Adrenal gland (tissue), 12 donors: ENCODE results near the gene STARD13. TPM values are rescaled to one million over a fixed set of nuclear protein-coding genes. Genes with fewer than 3 reads are reported as not detected.

Source experiments
- DNase-seq, 7 donors: peaks; one replicate each; pipeline ENCODE4 v3.0.0-alpha.2; 2019 to 2020
- H3K27ac ChIP-seq, 5 donors: fragments of 200-600 bp; sonication (generic) in 4 of 5; 1 replicate in 3 of 5; 2 replicates in 2 of 5; pipeline versions ENCODE4 v1.5.1 to v1.8.0; 2016 to 2020; ENCODE audit warnings: mild to moderate bottlenecking in 1 of 5
- H3K27me3 ChIP-seq: fragments of 200-600 bp; 2 replicates; pipeline ENCODE4 v1.8.0; 2021
- H3K36me3 ChIP-seq, 2 donors: fragments of 200-600 bp; replicated peaks in 1 of 2; 1 replicate in 1 of 2; 2 replicates in 1 of 2; pipeline versions ENCODE4 v1.5.1 to v1.8.0; 2018 to 2022
- H3K4me1 ChIP-seq, 2 donors: fragments of 200-600 bp; replicated peaks in 1 of 2; 1 replicate in 1 of 2; 2 replicates in 1 of 2; pipeline versions ENCODE4 v1.5.1 to v1.8.0; 2018 to 2021
- H3K4me3 ChIP-seq, 4 donors: fragments of 200-600 bp; sonication (generic) in 3 of 4; one replicate each; pipeline ENCODE4 v1.5.1; 2016 to 2018
- H3K9me3 ChIP-seq, 3 donors: fragments of 200-600 bp; sonication (generic) in 1 of 3; replicated peaks in 1 of 3; 1 replicate in 2 of 3; 2 replicates in 1 of 3; pipeline versions ENCODE4 v1.5.1 to v1.8.0; 2016 to 2021
- POLR2A ChIP-seq, 2 donors: fragments of 450-650 bp; IDR thresholded peaks; one replicate each; pipeline ENCODE4 v1.6.1; 2017; ENCODE audit warnings: antibody characterized with exemption in 2 of 2, mild to moderate bottlenecking in 2 of 2, moderate library complexity in 1 of 2
- WGBS, 4 donors: extraction: QIAGEN DNeasy Blood & Tissue Kit in 2 of 4; methylation state at CpG; one replicate each; pipeline versions ENCODE4 v1.1.5 to v1.1.7; 2013 to 2017; 5-methylcytosine and 5-hydroxymethylcytosine counted together
- intact Hi-C, 2 donors: fragments of 100-400 bp; cut with DNase I; formaldehyde crosslinking; loops; one replicate each; pipeline versions ENCODE4 v1.14.1 to v1.15.0; 2022 to 2023
- polyA plus RNA-seq, 3 donors: library from polyadenylated mRNA; stranded (reverse); fragments of 200-250 nt in 2 of 3; fragments of 350-450 nt in 1 of 3; fragmentation: Illumina TruSeq in 1 of 3; extraction: RNeasy Lipid Tissue Mini Kit (QIAGEN cat#74804) in 1 of 3; gene quantifications; one replicate each; pipeline ENCODE4 v1.2.3, GENCODE V29; 2013 to 2014
- total RNA-seq, 9 donors: library from RNA; depleted of rRNA in 4 of 9; stranded (reverse); fragments of >200 nt in 4 of 9; fragments of 120-200 nt in 1 of 9; fragmentation: NEBNext Ultra II Directional in 1 of 9; extraction: Animal tissue kit (Norgen Biotek cat#: 25700) in 1 of 9; gene quantifications; one replicate each; pipeline versions ENCODE4 v1.1.0 to v1.2.4, GENCODE V29; 2013 to 2023
- TF ChIP-seq, protein P1 (sequence below), 6 experiments: fragments of 450-650 bp in 4 of 6; fragments of 200-600 bp in 2 of 6; sonication (generic) in 1 of 6; IDR thresholded peaks; 1 replicate in 5 of 6; 2 replicates in 1 of 6; pipeline versions ENCODE4 v1.5.1 to v1.8.0; 2016 to 2021; ENCODE audit warnings: antibody characterized with exemption in 6 of 6, mild to moderate bottlenecking in 2 of 6, moderate library complexity in 1 of 6
- donor health status: healthy with polysubstance abuse.
- donor health status: Bipolar disorder and iron deficiency.
- donor health status: DM: yes; HTN: yes; CAD: no.
- donor health status: DM: no; HTN: no; CAD: no.
- donor health status: DM: no; HTN: no; CAD: no.
- donor health status: DM: yes; HTN: yes; CAD: no.

Gene STARD13
- total and polyA plus RNA-seq, 12 donors: 10.5 to 79.8 (median 33.6) TPM

DNA sequence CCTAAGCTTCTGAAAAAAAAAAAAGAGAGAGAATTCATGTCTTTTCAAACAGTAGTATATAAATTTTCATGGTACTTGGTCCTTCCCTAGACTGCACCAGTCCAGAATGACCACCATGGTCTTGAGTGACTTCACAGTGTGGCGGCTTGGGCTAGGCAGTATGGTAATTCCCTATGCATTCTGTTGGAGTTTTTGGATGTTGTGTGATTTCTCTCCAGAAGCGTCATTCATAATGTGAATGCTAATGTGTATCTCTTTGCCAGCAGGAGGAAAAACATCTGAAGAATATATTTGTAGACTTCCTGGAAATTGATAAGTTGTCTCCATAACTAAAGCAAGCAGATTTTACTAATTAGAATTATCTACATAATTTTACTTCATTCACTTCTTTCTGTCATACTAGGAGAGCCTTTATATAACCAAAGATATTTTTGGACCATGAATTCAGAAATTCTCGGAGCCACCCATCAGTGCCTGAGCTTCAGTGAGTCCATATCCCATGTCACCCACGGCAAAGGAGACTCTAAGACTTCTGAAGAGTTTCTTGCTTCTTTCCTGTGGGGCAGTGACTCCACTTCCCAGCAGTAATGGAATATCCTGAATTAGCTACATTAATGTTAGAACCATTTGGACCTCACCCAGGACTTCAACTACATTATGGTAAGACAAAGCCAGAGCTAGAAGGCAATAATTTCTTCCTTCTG lies 8.4 kb downstream of the STARD13 start:
- H3K27me3 ChIP-seq: no peaks in the 10 kb centered on the region
- H3K9me3 ChIP-seq: no peaks in the 10 kb centered on the region
- intact Hi-C loops: no loop called here
- DNase-seq: no peak
- no peaks in the 10 kb centered on the region for H3K36me3 ChIP-seq
- H3K4me1 ChIP-seq: peaks cover 15 to 44% of the 10 kb centered on the region in 2 donors
- WGBS, 4 donors: 84 to 94% (median 90%) methylated on average over 4 of the region's 4 CpGs
- no peak overlapping the region for H3K4me3 ChIP-seq
- peak overlapping the region in 2 of 5 donors; percentile 18 to 30 for H3K27ac ChIP-seq
- no peak for TF ChIP-seq POLR2A (IDR thresholded peaks at IDR 0.05)
- TF ChIP-seq, protein P1, sequence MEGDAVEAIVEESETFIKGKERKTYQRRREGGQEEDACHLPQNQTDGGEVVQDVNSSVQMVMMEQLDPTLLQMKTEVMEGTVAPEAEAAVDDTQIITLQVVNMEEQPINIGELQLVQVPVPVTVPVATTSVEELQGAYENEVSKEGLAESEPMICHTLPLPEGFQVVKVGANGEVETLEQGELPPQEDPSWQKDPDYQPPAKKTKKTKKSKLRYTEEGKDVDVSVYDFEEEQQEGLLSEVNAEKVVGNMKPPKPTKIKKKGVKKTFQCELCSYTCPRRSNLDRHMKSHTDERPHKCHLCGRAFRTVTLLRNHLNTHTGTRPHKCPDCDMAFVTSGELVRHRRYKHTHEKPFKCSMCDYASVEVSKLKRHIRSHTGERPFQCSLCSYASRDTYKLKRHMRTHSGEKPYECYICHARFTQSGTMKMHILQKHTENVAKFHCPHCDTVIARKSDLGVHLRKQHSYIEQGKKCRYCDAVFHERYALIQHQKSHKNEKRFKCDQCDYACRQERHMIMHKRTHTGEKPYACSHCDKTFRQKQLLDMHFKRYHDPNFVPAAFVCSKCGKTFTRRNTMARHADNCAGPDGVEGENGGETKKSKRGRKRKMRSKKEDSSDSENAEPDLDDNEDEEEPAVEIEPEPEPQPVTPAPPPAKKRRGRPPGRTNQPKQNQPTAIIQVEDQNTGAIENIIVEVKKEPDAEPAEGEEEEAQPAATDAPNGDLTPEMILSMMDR (IDR thresholded peaks at IDR 0.05): no peak

GRCh38 chr13:33276570-33276969 lies 9.0 kb downstream of the STARD13 start:
- Histone ChIP-seq H3K9me3 (no peaks in the 10 kb centered on the region), H3K4me1 (peaks cover 16 to 45% of the 10 kb centered on the region in 2 donors), H3K27ac (peak overlapping the region in 1 of 5 donors; percentile 33), H3K27me3 (no peaks in the 10 kb centered on the region), H3K4me3 (no peak overlapping the region), H3K36me3 (no peaks in the 10 kb centered on the region)
- intact Hi-C loops: no loop called here
- 32 to 68% (median 35%) methylated on average over 3 of the region's 3 CpGs for WGBS, 4 donors
- TF ChIP-seq, protein P1 (IDR thresholded peaks at IDR 0.05): no peak
- TF ChIP-seq POLR2A (IDR thresholded peaks at IDR 0.05): no peak
- DNase-seq: no peak

DNA sequence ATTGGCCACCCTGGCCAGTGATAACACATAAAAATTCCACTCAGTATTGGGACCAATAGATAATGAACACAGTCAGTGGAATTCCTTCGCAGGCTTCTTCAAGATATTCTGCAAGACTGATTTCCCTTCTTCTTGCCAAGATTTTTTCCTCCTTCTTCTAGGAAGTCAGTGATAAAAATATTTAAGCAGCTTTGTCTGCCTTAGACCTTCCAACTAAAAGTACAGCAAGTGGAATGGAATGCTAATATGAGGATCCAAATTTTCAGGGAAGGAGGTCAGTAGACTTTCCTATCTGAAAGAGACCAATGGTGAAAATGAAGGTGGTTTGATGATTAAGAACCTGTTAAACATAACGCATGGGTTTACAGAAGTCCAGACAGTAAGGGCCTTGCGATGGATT lies 9.6 kb downstream of the STARD13 start:
- intact Hi-C loops: no loop called here
- peaks cover 23 to 52% of the 10 kb centered on the region in 2 donors for H3K4me1 ChIP-seq
- no peak overlapping the region for H3K4me3 ChIP-seq
- H3K36me3 ChIP-seq: no peaks in the 10 kb centered on the region
- no peaks in the 10 kb centered on the region for H3K9me3 ChIP-seq
- H3K27me3 ChIP-seq: no peaks in the 10 kb centered on the region
- no peak for DNase-seq
- H3K27ac ChIP-seq: peak overlapping the region in 1 of 5 donors; percentile 33
- TF ChIP-seq, protein P1 (IDR thresholded peaks at IDR 0.05): no peak
- TF ChIP-seq POLR2A (IDR thresholded peaks at IDR 0.05): no peak
- WGBS, 4 donors: 67 to 83% (median 80%) methylated on average over 3 of the region's 3 CpGs

DNA sequence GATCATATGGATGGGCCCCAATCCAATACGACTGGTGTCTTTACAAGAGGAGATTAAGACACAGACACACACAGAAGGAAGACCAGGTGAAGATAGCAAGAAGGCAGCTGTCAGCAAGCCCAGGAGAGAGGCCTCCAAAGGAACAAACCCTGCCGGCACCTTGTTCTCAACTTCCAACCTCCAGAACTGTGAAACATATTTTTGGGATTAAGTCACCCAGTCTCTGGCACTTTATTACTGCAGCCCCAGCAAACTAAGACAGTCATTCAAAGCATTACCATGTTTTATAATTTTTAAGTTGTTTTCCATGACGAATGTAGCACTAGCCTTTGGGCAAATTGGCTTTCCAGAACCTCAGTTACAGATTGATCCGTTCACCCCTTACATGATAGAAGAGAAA lies 11.3 kb downstream of the STARD13 start:
- 91 to 94% (median 93%) methylated on average over 4 of the region's 4 CpGs for WGBS, 4 donors
- no peak overlapping the region for H3K4me3 ChIP-seq
- no peaks in the 10 kb centered on the region for H3K9me3 ChIP-seq
- intact Hi-C loops: no loop called here
- no peak for DNase-seq
- H3K27me3 ChIP-seq: no peaks in the 10 kb centered on the region
- no peak for TF ChIP-seq POLR2A (IDR thresholded peaks at IDR 0.05)
- TF ChIP-seq, protein P1 (IDR thresholded peaks at IDR 0.05): no peak
- no peaks in the 10 kb centered on the region for H3K36me3 ChIP-seq
- H3K4me1 ChIP-seq: peaks cover 12 to 44% of the 10 kb centered on the region in 2 donors
- H3K27ac ChIP-seq: no peak overlapping the region
